ENCODE measurements around the gene ZNF17. TPM values are rescaled to one million over a fixed set of nuclear protein-coding genes. Genes with fewer than 3 reads are reported as not detected.
A peak's percentile ranks its signal among the peaks of the same experiment; 100 is the strongest.

Gene ZNF17
- total RNA-seq (17.7 TPM), polyA plus RNA-seq (ENCODE audit: insufficient read depth, low read depth, low replicate concordance) (3.6 TPM)
- long read RNA-seq, donor 1: 0 reads
- long read RNA-seq, donor 2, partial matches to known transcripts: 0 of 2 reads
- long read RNA-seq, donor 2, other reads (novel, unspliced or antisense): 0 of 2 reads
- long read RNA-seq, donor 3, partial matches to known transcripts: 0 of 2 reads
- long read RNA-seq, donor 3, other reads (novel, unspliced or antisense): 0 of 2 reads
- long read RNA-seq, donor 4, partial matches to known transcripts: 0 of 7 reads
- long read RNA-seq, donor 4, other reads (novel, unspliced or antisense): 0 of 7 reads
- long read RNA-seq, donor 5: 0 reads
- long read RNA-seq, donor 6, partial matches to known transcripts: 0 of 8 reads
- long read RNA-seq, donor 6, other reads (novel, unspliced or antisense): 0 of 8 reads
- long read RNA-seq, donor 7, partial matches to known transcripts: 0 of 5 reads
- long read RNA-seq, donor 7, other reads (novel, unspliced or antisense): 1 of 5 reads
- long read RNA-seq, donor 8: 0 reads
- long read RNA-seq, donor 9, partial matches to known transcripts: 0 of 1 reads
- long read RNA-seq, donor 9, other reads (novel, unspliced or antisense): 0 of 1 reads
- long read RNA-seq, donor 10, partial matches to known transcripts: 0 of 4 reads
- long read RNA-seq, donor 10, other reads (novel, unspliced or antisense): 0 of 4 reads

GRCh38 chr19:57410877-57411671 is at the start of gene ZNF17:
Gene ZNF17 (plus strand): TSS chr19:57411161. CDS start chr19:57413616, 2,455 bp downstream.
- intact Hi-C loops (cut with DNase I): no loop called here
- Histone ChIP-seq H3K4me1 (ENCODE audit: control insufficient read depth in 2 of 3, insufficient read depth in 2 of 3, low read depth in 1 of 3, low read length in 3 of 3) (peaks cover 0 to 11% (median 4%) of the 10 kb centered on the region in 3 donors), H3K4me3 (ENCODE audit: low read length in 3 of 3) (peak within 1 kb of the TSS; percentile 93 to 99 (median 99)), H3K27ac (ENCODE audit: low read depth in 2 of 2, low read length in 2 of 2) (no peak within 1 kb of the TSS), H3K36me3 (ENCODE audit: control insufficient read depth in 2 of 3, insufficient read depth in 3 of 3, low read length in 3 of 3) (peaks cover 1 to 13% (median 9%) of the 10 kb centered on the region in 3 donors), H3K27me3 (ENCODE audit: control insufficient read depth, insufficient read depth, low read length) (no peaks in the 10 kb centered on the region), H3K9ac (ENCODE audit: low read length in 3 of 3) (peak within 1 kb of the TSS; percentile 79 to 97 (median 83)), H3K9me3 (ENCODE audit: control insufficient read depth in 2 of 3, insufficient read depth in 1 of 3, low read length in 3 of 3) (no peaks in the 10 kb centered on the region)
- FAIRE-seq: peak; percentile 82
- TF ChIP-seq, protein P1, sequence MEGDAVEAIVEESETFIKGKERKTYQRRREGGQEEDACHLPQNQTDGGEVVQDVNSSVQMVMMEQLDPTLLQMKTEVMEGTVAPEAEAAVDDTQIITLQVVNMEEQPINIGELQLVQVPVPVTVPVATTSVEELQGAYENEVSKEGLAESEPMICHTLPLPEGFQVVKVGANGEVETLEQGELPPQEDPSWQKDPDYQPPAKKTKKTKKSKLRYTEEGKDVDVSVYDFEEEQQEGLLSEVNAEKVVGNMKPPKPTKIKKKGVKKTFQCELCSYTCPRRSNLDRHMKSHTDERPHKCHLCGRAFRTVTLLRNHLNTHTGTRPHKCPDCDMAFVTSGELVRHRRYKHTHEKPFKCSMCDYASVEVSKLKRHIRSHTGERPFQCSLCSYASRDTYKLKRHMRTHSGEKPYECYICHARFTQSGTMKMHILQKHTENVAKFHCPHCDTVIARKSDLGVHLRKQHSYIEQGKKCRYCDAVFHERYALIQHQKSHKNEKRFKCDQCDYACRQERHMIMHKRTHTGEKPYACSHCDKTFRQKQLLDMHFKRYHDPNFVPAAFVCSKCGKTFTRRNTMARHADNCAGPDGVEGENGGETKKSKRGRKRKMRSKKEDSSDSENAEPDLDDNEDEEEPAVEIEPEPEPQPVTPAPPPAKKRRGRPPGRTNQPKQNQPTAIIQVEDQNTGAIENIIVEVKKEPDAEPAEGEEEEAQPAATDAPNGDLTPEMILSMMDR (IDR thresholded peaks at IDR 0.05; ENCODE audit: borderline replicate concordance, extremely low read depth, insufficient read depth): no peak
- DNase-seq: peak; percentile 94 to 98 (median 97)

- H3K27ac ChIP-seq (ENCODE audit: low read depth in 2 of 2, low read length in 2 of 2): peak overlapping the region in 1 of 2 donors; percentile 83
- peaks cover 0 to 6% (median 2%) of the 10 kb centered on the region in 3 donors for H3K4me1 ChIP-seq (ENCODE audit: control insufficient read depth in 2 of 3, insufficient read depth in 2 of 3, low read depth in 1 of 3, low read length in 3 of 3)
- FAIRE-seq (no peak), DNase-seq (peak in 1 of 5 donors; percentile 12)
- H3K27me3 ChIP-seq (ENCODE audit: control insufficient read depth, insufficient read depth, low read length): no peaks in the 10 kb centered on the region
- H3K9me3 ChIP-seq (ENCODE audit: control insufficient read depth in 2 of 3, insufficient read depth in 1 of 3, low read length in 3 of 3): peaks cover 0 to 10% (median 0%) of the 10 kb centered on the region in 3 donors
- peak overlapping the region; percentile 72 to 96 (median 91) for H3K4me3 ChIP-seq (ENCODE audit: low read length in 3 of 3)
- TF ChIP-seq, protein P1 (IDR thresholded peaks at IDR 0.05; ENCODE audit: borderline replicate concordance, extremely low read depth, insufficient read depth): no peak
- peak overlapping the region in 2 of 3 donors; percentile 60 to 92 for H3K9ac ChIP-seq (ENCODE audit: low read length in 3 of 3)
- peaks cover 3 to 8% (median 7%) of the 10 kb centered on the region in 3 donors for H3K36me3 ChIP-seq (ENCODE audit: control insufficient read depth in 2 of 3, insufficient read depth in 3 of 3, low read length in 3 of 3)
- intact Hi-C loops (cut with DNase I): no loop called here
Measured at GRCh38 chr19:57362419-57362818, 48.5 kb upstream of the ZNF17 start.

- TF ChIP-seq, protein P1 (IDR thresholded peaks at IDR 0.05; ENCODE audit: borderline replicate concordance, extremely low read depth, insufficient read depth): no peak
- peak within 1 kb of the TSS; percentile 66 to 93 (median 82) for H3K9ac ChIP-seq (ENCODE audit: low read length in 3 of 3)
- peak within 1 kb of the TSS; percentile 83 to 92 for H3K27ac ChIP-seq (ENCODE audit: low read depth in 2 of 2, low read length in 2 of 2)
- H3K27me3 ChIP-seq (ENCODE audit: control insufficient read depth, insufficient read depth, low read length): no peaks in the 10 kb centered on the region
- peak; percentile 100 for DNase-seq
- H3K4me3 ChIP-seq (ENCODE audit: low read length in 3 of 3): peak within 1 kb of the TSS; percentile 80 to 96 (median 91)
- peaks cover 0 to 6% (median 0%) of the 10 kb centered on the region in 3 donors for H3K9me3 ChIP-seq (ENCODE audit: control insufficient read depth in 2 of 3, insufficient read depth in 1 of 3, low read length in 3 of 3)
- peak; percentile 99 for FAIRE-seq
- H3K36me3 ChIP-seq (ENCODE audit: control insufficient read depth in 2 of 3, insufficient read depth in 3 of 3, low read length in 3 of 3): peaks cover under 1 to 3% (median 3%) of the 10 kb centered on the region in 3 donors
- intact Hi-C loops (cut with DNase I): no loop called here
- H3K4me1 ChIP-seq (ENCODE audit: control insufficient read depth in 2 of 3, insufficient read depth in 2 of 3, low read depth in 1 of 3, low read length in 3 of 3): peaks cover 0 to 6% (median 2%) of the 10 kb centered on the region in 3 donors
Measured at GRCh38 chr19:57362997-57363687, 47.8 kb upstream of the ZNF17 start, which contains the start of the genes TRAPPC2B and ZNF547. Gene TRAPPC2B (plus strand): TSS chr19:57363551. CDS start chr19:57364834, 1,283 bp downstream. Gene ZNF547 (plus strand): TSS chr19:57363551. CDS start chr19:57368556, 5,005 bp downstream.
